HG03108 (cell line): Measurements from ENCODE around the gene DNAJB9.
"Not testable (repeated sequence)": the region's sequence is repeated elsewhere in the genome, so short reads cannot be mapped to it uniquely, and the experiment has no call there.

Experiments
- ATAC-seq: cut with Tn5 transposase; IDR thresholded peaks from one replicate; pipeline ENCODE4 v1.9.1; 2021; ENCODE audit warnings: moderate library complexity; ENCODE audit not compliant: unreplicated experiment

Gene DNAJB9

GRCh38 chr7:108569381-108570145 lies at the start of gene DNAJB9, which contains the start of gene THAP5:
DNAJB9 (plus strand) TSS chr7:108569874; CDS start chr7:108571727, 1,853 bp downstream.
THAP5 (minus strand) TSS chr7:108569706; CDS start chr7:108569569, 137 bp downstream.
- peak; percentile 96 for ATAC-seq

GRCh38 chr7:108522780-108523179 lies 46.9 kb upstream of the DNAJB9 start:
- ATAC-seq = no peak

GRCh38 chr7:108525327-108525984 lies 44.2 kb upstream of the DNAJB9 start:
- peak; percentile 48 for ATAC-seq

- ATAC-seq = peak; percentile 87
These were observed 43.5 kb upstream of the DNAJB9 start, which contains the start of gene PNPLA8 for GRCh38 chr7:108525985-108526767. PNPLA8 (minus strand) TSS chr7:108526135; CDS start chr7:108515491, 10,644 bp downstream.

GRCh38 chr7:108526768-108527017 lies 43.0 kb upstream of the DNAJB9 start:
- no peak for ATAC-seq

GRCh38 chr7:108528183-108528712 lies 41.4 kb upstream of the DNAJB9 start:
- ATAC-seq = no peak

GRCh38 chr7:108529341-108529740 lies 40.3 kb upstream of the DNAJB9 start:
- ATAC-seq = no peak

GRCh38 chr7:108533712-108534111 lies 36.0 kb upstream of the DNAJB9 start:
- no peak for ATAC-seq

GRCh38 chr7:108535257-108535656 lies 34.4 kb upstream of the DNAJB9 start:
- no peak for ATAC-seq

GRCh38 chr7:108535744-108536143 lies 33.9 kb upstream of the DNAJB9 start:
- no peak for ATAC-seq

- no peak for ATAC-seq
These were observed 32.4 kb upstream of the DNAJB9 start for GRCh38 chr7:108537229-108537628.

GRCh38 chr7:108538236-108538635 lies 31.4 kb upstream of the DNAJB9 start:
- not testable (repeated sequence) for ATAC-seq

GRCh38 chr7:108538685-108539084 lies 31.0 kb upstream of the DNAJB9 start:
- not testable (repeated sequence) for ATAC-seq

- no peak for ATAC-seq
These were observed 28.2 kb upstream of the DNAJB9 start for GRCh38 chr7:108541478-108541877.

- not testable (repeated sequence) for ATAC-seq
These were observed 21.4 kb upstream of the DNAJB9 start for GRCh38 chr7:108548141-108548896.

- ATAC-seq = not testable (repeated sequence)
These were observed 13.0 kb upstream of the DNAJB9 start for GRCh38 chr7:108556665-108557064.

- no peak for ATAC-seq
These were observed 12.5 kb upstream of the DNAJB9 start for GRCh38 chr7:108557191-108557590.

GRCh38 chr7:108557617-108558016 lies 12.1 kb upstream of the DNAJB9 start:
- no peak for ATAC-seq

- no peak for ATAC-seq
These were observed 10.4 kb upstream of the DNAJB9 start for GRCh38 chr7:108559253-108559652.

- no peak for ATAC-seq
These were observed 8.5 kb upstream of the DNAJB9 start for GRCh38 chr7:108561047-108561619.
